GM12878 (cell line): ENCODE results near the gene TOMM34. TPM values are rescaled to one million over a fixed set of nuclear protein-coding genes. Genes with fewer than 3 reads are reported as not detected.
A peak's percentile ranks its signal among the peaks of the same experiment; 100 is the strongest.

ENCODE experiments used
- ATAC-seq: fragments of 200-7000 bp; cut with Tn5 transposase; 3 replicates; pipeline ENCODE4 v1.9.1; 2020; ENCODE audit warnings: mild to moderate bottlenecking, moderate library complexity
- BruUV-seq: library from RNA; stranded (reverse); fragments of 400-500 nt; replicated peaks from 2 replicates; lab custom pipeline; 2021; lab: Mats Ljungman, UMichigan
- CTCF ChIA-PET: fragments of 300-600 bp; sonication (Branson Sonifier 250); formaldehyde crosslinking; extraction: SDS; loops from one replicate; lab custom pipeline; 2021; ENCODE audit warnings: inconsistent platforms; lab: Yijun Ruan, JAX
- POLR2A ChIA-PET: fragments of 350-600 bp; formaldehyde crosslinking; extraction: SDS; loops from one replicate; lab custom pipeline; 2021; ENCODE audit warnings: inconsistent platforms; lab: Charles Lee
- RAD21 ChIA-PET: fragments of 300-600 bp; sonication (Branson Sonifier 250); formaldehyde crosslinking; loops from one replicate; lab custom pipeline; 2023; ENCODE audit warnings: antibody characterized with exemption; ENCODE audit not compliant: unreplicated experiment; lab: Charles Lee
- SMC1A ChIA-PET: fragments of 300-600 bp; sonication (Branson Sonifier 250); formaldehyde crosslinking; loops from one replicate; lab custom pipeline; 2023; ENCODE audit not compliant: unreplicated experiment, uncharacterized antibody; lab: Charles Lee
- DNase-seq: peaks from one replicate; pipeline ENCODE4 v3.0.0-alpha.2; 2011; ENCODE audit warnings: low read depth, low spot score
- FAIRE-seq: peaks from 3 replicates; lab custom pipeline; 2011; peaks lifted over from hg19 to GRCh38; lab: Jason Lieb, UNC
- H2AFZ ChIP-seq: 2 replicates; pipeline ENCODE4 v1.6.0; 2011; ENCODE audit warnings: low read depth, low read length, control low read depth; ENCODE audit not compliant: control insufficient read depth
- H3K27ac ChIP-seq: 2 replicates; pipeline ENCODE4 v1.5.1; 2011; ENCODE audit warnings: control low read depth; ENCODE audit not compliant: control insufficient read depth, insufficient read depth
- H3K27me3 ChIP-seq, 2 experiments: replicated peaks in 1 of 2; 2 replicates each; pipeline versions ENCODE4 v1.6.0 to v1.6.1; 2011; ENCODE audit warnings: low read length in 1 of 2; ENCODE audit not compliant: control insufficient read depth in 2 of 2, insufficient read depth in 2 of 2
- H3K36me3 ChIP-seq, 2 experiments: 2 replicates each; pipeline ENCODE4 v1.5.1; 2011; ENCODE audit warnings: low read length in 1 of 2; ENCODE audit not compliant: control insufficient read depth in 2 of 2, insufficient read depth in 2 of 2
- H3K4me1 ChIP-seq: 2 replicates; pipeline ENCODE4 v1.6.1; 2011; ENCODE audit warnings: mild to moderate bottlenecking, low read length, moderate library complexity, mixed read lengths; ENCODE audit not compliant: control insufficient read depth, insufficient read depth
- H3K4me2 ChIP-seq: 2 replicates; pipeline ENCODE4 v1.6.0; 2011; ENCODE audit warnings: control low read depth; ENCODE audit not compliant: control insufficient read depth, insufficient read depth
- H3K4me3 ChIP-seq: fragments of 200-600 bp; sonication (generic); 2 replicates; pipeline ENCODE4 v1.5.1; 2016
- H3K79me2 ChIP-seq: 2 replicates; pipeline ENCODE4 v1.6.0; 2011; ENCODE audit warnings: low read length; ENCODE audit not compliant: control insufficient read depth, insufficient read depth
- H3K9ac ChIP-seq: 2 replicates; pipeline ENCODE4 v1.8.0; 2011; ENCODE audit warnings: low read length, control low read depth, mixed read lengths; ENCODE audit not compliant: control insufficient read depth, insufficient read depth
- H3K9me3 ChIP-seq: replicated peaks from 3 replicates; pipeline ENCODE4 v1.5.1; 2011; ENCODE audit warnings: mild to moderate bottlenecking, low read length; ENCODE audit not compliant: control insufficient read depth, insufficient read depth
- H4K20me1 ChIP-seq: 2 replicates; pipeline ENCODE4 v1.6.0; 2011; ENCODE audit not compliant: control insufficient read depth, insufficient read depth
- EGR1 ChIP-seq, 2 experiments: IDR thresholded peaks; 1 replicate in 1 of 2; 2 replicates in 1 of 2; pipeline ENCODE4 v1.6.1; 2011 to 2012; ENCODE audit warnings: low read depth in 2 of 2, low read length in 2 of 2, borderline replicate concordance in 1 of 2, mild to moderate bottlenecking in 1 of 2, moderate library complexity in 1 of 2
- EP300 ChIP-seq, 2 experiments: fragments of 150-350 bp in 1 of 2; IDR thresholded peaks; 2 replicates each; pipeline ENCODE4 v1.6.1; 2011 to 2012; ENCODE audit warnings: low read depth in 2 of 2, low read length in 2 of 2, borderline replicate concordance in 1 of 2, improper control_type of control experiment in 1 of 2, inconsistent platforms in 1 of 2; ENCODE audit not compliant: control insufficient read depth in 1 of 2
- SREBF1 ChIP-seq: IDR thresholded peaks from 2 replicates; pipeline ENCODE4 v1.6.1; 2012; ENCODE audit warnings: mild to moderate bottlenecking, low read length
- STAT1 ChIP-seq: fragments of 450-650 bp; conservative IDR thresholded peaks from 2 replicates; pipeline ENCODE4 v1.6.1; 2014; ENCODE audit warnings: antibody characterized with exemption, mild to moderate bottlenecking
- ZNF207 ChIP-seq: fragments of 450-650 bp; IDR thresholded peaks from 2 replicates; pipeline ENCODE4 v1.6.1; 2014; ENCODE audit warnings: antibody characterized with exemption, mild to moderate bottlenecking, borderline replicate concordance
- WGBS: methylation state at CpG from one replicate; pipeline ENCODE4 v1.1.6; 2016; ENCODE audit warnings: low lambda C conversion rate; ENCODE audit not compliant: insufficient replicate concordance, insufficient coverage; ENCODE audit errors: missing lambda C conversion rate; 5-methylcytosine and 5-hydroxymethylcytosine counted together
- in situ Hi-C: fragments of 300-500 bp; cut with MboI; formaldehyde crosslinking; loops from 9 replicates; pipeline ENCODE4 v1.14.3; 2018; ENCODE audit warnings: mixed read lengths
- intact Hi-C: fragments of 100-400 bp; cut with micrococcal nuclease; formaldehyde crosslinking; loops from one replicate; pipeline ENCODE4 v1.14.2; 2022; ENCODE audit not compliant: unreplicated experiment
- polyA plus RNA-seq, 11 experiments: library from polyadenylated mRNA; depleted of rRNA in 4 of 11; unstranded in 6 of 11; stranded (reverse) in 5 of 11; fragments of >200 nt; fragmentation: Nextera tagmentation in 4 of 11; fragmentation: Illumina TruSeq in 1 of 11; extraction: Ambion mirVana in 4 of 11; extraction: Trizol in 1 of 11; gene quantifications; 1 replicate in 1 of 11; 2 replicates in 10 of 11; pipeline versions ENCODE4 v1.2.1 to v1.2.3, GENCODE V29; 2011 to 2016; ENCODE audit warnings: inconsistent platforms in 2 of 11, missing spikeins in 2 of 11, low read depth in 1 of 11
- total RNA-seq, 4 experiments: library from RNA; depleted of rRNA in 3 of 4; stranded (reverse); fragments of >200 nt in 3 of 4; fragmentation: Illumina TruSeq in 1 of 4; extraction: Trizol in 1 of 4; gene quantifications; 2 replicates each; pipeline versions ENCODE4 v1.2.1 to v1.2.3, GENCODE V29; 2013 to 2021

The TOMM34 gene
- total and polyA plus RNA-seq, 10 of the 15 experiments (the other 5 are each of a cell fraction or from before 2014, with no cell fraction given): 14.0 to 73.8 (median 43.9) TPM

- in situ Hi-C loops: no loop called here
- Histone ChIP-seq H3K27me3 (no peaks in the 10 kb centered on the region), H4K20me1 (no peaks in the 10 kb centered on the region), H3K27ac (no peak overlapping the region), H3K4me2 (peak overlapping the region; percentile 81), H3K36me3 (peaks cover 5 to 13% of the 10 kb centered on the region in 2 experiments; a peak in 3 of 4 replicates), H2AFZ (no peak overlapping the region; the same call in 1 of the 2 replicates), H3K4me1 (peaks cover 3% of the 10 kb centered on the region), H3K4me3 (peak overlapping the region; percentile 91), H3K9me3 (no peaks in the 10 kb centered on the region), H3K9ac (peak overlapping the region; percentile 41; the same call in 1 of the 2 replicates), H3K79me2 (no peaks in the 10 kb centered on the region)
- DNase-seq: no peak
- ChIA-PET CTCF (interaction anchor here (0.6 to 5.2 kb wide), 13 partner anchors 13 to 332 kb away, joined by 3 to 30 read pairs (median 3); no protein-coding TSS in a partner anchor), RAD21 (interaction anchor here (0.7 to 1.4 kb wide), 4 partner anchors 95 to 183 kb away, joined by 3 read pairs; no protein-coding TSS in a partner anchor), POLR2A (interaction anchor here (0.8 kb wide), 1 partner anchor 26 kb away, joined by 3 read pairs; the partner anchor contains the start of gene YWHAB), SMC1A (interaction anchor here (0.6 to 3.6 kb wide), 9 partner anchors 35 to 201 kb away, joined by 3 to 18 read pairs (median 4); partner anchors contain the start of gene TOMM34)
- TF ChIP-seq EP300 (IDR thresholded peaks at IDR 0.05; ENCODE audit: borderline replicate concordance in 1 of 2, control insufficient read depth in 1 of 2, low read depth in 2 of 2, low read length in 2 of 2): no peak
- no peak for TF ChIP-seq ZNF207
- TF ChIP-seq SREBF1: no peak
- TF ChIP-seq STAT1: no peak
- TF ChIP-seq EGR1 (IDR thresholded peaks at IDR 0.05; ENCODE audit: borderline replicate concordance in 1 of 2, low read depth in 2 of 2, low read length in 2 of 2): no peak
- BruUV-seq: no TSS peak
- ATAC-seq: peak; percentile 7
- FAIRE-seq: no peak
- intact Hi-C loops: loop anchor here (5.0 kb wide), 1 partner anchor 187 kb away; no protein-coding TSS in a partner anchor
- 95% methylated on average over 17 of the region's 17 CpGs for WGBS
These were observed 49.4 kb downstream of the TOMM34 start for GRCh38 chr20:44910690-44911262.
